K562 (cell line): ENCODE results near the gene CAMKV. TPM values are rescaled to one million over a fixed set of nuclear protein-coding genes. Genes with fewer than 3 reads are reported as not detected.

Source experiments
- ATAC-seq: fragments of 200-7000 bp; cut with Tn5 transposase; 3 replicates; pipeline ENCODE4 v1.9.1; 2020; ENCODE audit warnings: moderate library complexity
- BruUV-seq: library from RNA; stranded (reverse); fragments of 400-500 nt; replicated peaks from 2 replicates; lab custom pipeline; 2021; lab: Mats Ljungman, UMichigan
- CTCF ChIA-PET: fragments of 300-600 bp; formaldehyde crosslinking; extraction: SDS; loops from one replicate; lab custom pipeline; 2021; ENCODE audit warnings: low intra/inter-chr PET ratio; lab: Yijun Ruan, JAX
- POLR2A ChIA-PET: fragments of 300-600, 350-650 bp; sonication (Branson Sonifier 250); formaldehyde crosslinking; extraction: SDS; loops from one replicate; lab custom pipeline; 2021; ENCODE audit warnings: antibody characterized with exemption, inconsistent platforms; lab: Yijun Ruan, JAX
- DNase-seq, 4 experiments: peaks; one replicate each; pipeline versions ENCODE4 v3.0.0 to v3.0.0-alpha.2; 2011 to 2018; ENCODE audit warnings: low spot score in 3 of 4, mixed read lengths in 3 of 4; ENCODE audit errors: extremely low read depth in 1 of 4
- FAIRE-seq: peaks from 2 replicates; lab custom pipeline; 2011; peaks lifted over from hg19 to GRCh38; lab: Jason Lieb, UNC
- H2AFZ ChIP-seq: 2 replicates; pipeline ENCODE4 v1.6.0; 2011; ENCODE audit warnings: low read depth, low read length, control low read depth, inconsistent platforms
- H3K27ac ChIP-seq: fragments of 200-600 bp; 3 replicates; pipeline ENCODE4 v1.8.0; 2011; ENCODE audit warnings: low read depth, mild to moderate bottlenecking, control low read depth, inconsistent platforms, low read length, moderate library complexity, mixed read lengths; ENCODE audit errors: extremely low read depth
- H3K27me3 ChIP-seq, 2 experiments: fragments of 300-600 bp in 1 of 2; 2 replicates in 1 of 2; 3 replicates in 1 of 2; pipeline versions ENCODE4 v1.6.0 to v1.8.0; 2011; ENCODE audit warnings: inconsistent platforms in 2 of 2, low read length in 2 of 2, mild to moderate bottlenecking in 1 of 2, mixed read lengths in 1 of 2, moderate library complexity in 1 of 2; ENCODE audit not compliant: control insufficient read depth in 2 of 2, insufficient read depth in 2 of 2
- H3K36me3 ChIP-seq: fragments of 300-600 bp; 3 replicates; pipeline ENCODE4 v1.8.0; 2011; ENCODE audit warnings: mild to moderate bottlenecking, low read length, inconsistent platforms; ENCODE audit not compliant: control insufficient read depth, insufficient read depth
- H3K4me1 ChIP-seq, 2 experiments: fragments of 200-600 bp in 1 of 2; replicated peaks in 1 of 2; 2 replicates in 1 of 2; 3 replicates in 1 of 2; pipeline versions ENCODE4 v1.5.1 to v1.8.0; 2011; ENCODE audit warnings: inconsistent platforms in 2 of 2, low read length in 2 of 2, mild to moderate bottlenecking in 1 of 2, mixed read lengths in 1 of 2, moderate library complexity in 1 of 2; ENCODE audit not compliant: control insufficient read depth in 2 of 2, insufficient read depth in 2 of 2
- H3K4me2 ChIP-seq: 2 replicates; pipeline ENCODE4 v1.6.1; 2011; ENCODE audit warnings: low read length, control low read depth, inconsistent platforms, mixed read lengths; ENCODE audit not compliant: insufficient read depth
- H3K4me3 ChIP-seq: fragments of 200-600 bp; sonication (generic), shearing (Covaris generic); 2 replicates; pipeline ENCODE4 v1.5.1; 2016; ENCODE audit warnings: control low read depth, inconsistent platforms
- H3K79me2 ChIP-seq: fragments of 200-600 bp; 3 replicates; pipeline ENCODE4 v1.8.0; 2011; ENCODE audit warnings: low read length, inconsistent platforms; ENCODE audit not compliant: control insufficient read depth, insufficient read depth
- H3K9ac ChIP-seq, 2 experiments: 2 replicates each; pipeline versions ENCODE4 v1.6.0 to v1.6.1; 2011; ENCODE audit warnings: low read depth in 2 of 2, low read length in 2 of 2, control low read depth in 1 of 2, inconsistent platforms in 1 of 2, mild to moderate bottlenecking in 1 of 2, mixed read lengths in 1 of 2; ENCODE audit not compliant: insufficient read depth in 1 of 2
- H3K9me1 ChIP-seq: one replicate; pipeline ENCODE4 v1.6.0; 2011; ENCODE audit warnings: inconsistent platforms, mild to moderate bottlenecking, low read length, moderate library complexity; ENCODE audit not compliant: control insufficient read depth, insufficient read depth
- H3K9me3 ChIP-seq: replicated peaks from 2 replicates; pipeline ENCODE4 v1.5.1; 2011; ENCODE audit warnings: low read depth, low read length, inconsistent platforms; ENCODE audit not compliant: control insufficient read depth, insufficient read depth
- H4K20me1 ChIP-seq: replicated peaks from 2 replicates; pipeline ENCODE4 v1.6.1; 2011; ENCODE audit warnings: low read length, inconsistent platforms, mixed read lengths; ENCODE audit not compliant: control insufficient read depth, insufficient read depth
- RAD21 ChIP-seq, 2 experiments: fragments of 250-450 bp in 1 of 2; fragments of 450-650 bp in 1 of 2; sonication (Bioruptor Pico) in 1 of 2; formaldehyde crosslinking in 1 of 2; IDR thresholded peaks in 1 of 2; conservative IDR thresholded peaks in 1 of 2; 2 replicates each; pipeline versions ENCODE4 v1.4.0 to v1.8.0; 2020 to 2022; ENCODE audit warnings: mild to moderate bottlenecking in 2 of 2, moderate library complexity in 1 of 2
- REST ChIP-seq, 2 experiments: fragments of 450-650 bp; formaldehyde crosslinking in 1 of 2; IDR thresholded peaks; 2 replicates each; pipeline versions ENCODE4 v1.4.0 to v1.6.1; 2014 to 2020; ENCODE audit warnings: mild to moderate bottlenecking in 2 of 2, borderline replicate concordance in 1 of 2, low read depth in 1 of 2
- WGBS: fragments of 100-300 bp; shearing (Covaris generic); methylation state at CpG from one replicate; pipeline ENCODE4 v1.1.6; 2016; ENCODE audit warnings: low coverage, mixed read lengths; ENCODE audit not compliant: insufficient coverage; ENCODE audit errors: missing lambda C conversion rate; 5-methylcytosine and 5-hydroxymethylcytosine counted together
- in situ Hi-C: fragments of 300-500 bp; cut with MboI; formaldehyde crosslinking; loops from 4 replicates; pipeline ENCODE4 v1.15.0; 2018; ENCODE audit warnings: inconsistent platforms, mixed read lengths
- intact Hi-C: fragments of 100-400 bp; cut with micrococcal nuclease; formaldehyde crosslinking; loops from 2 replicates; pipeline ENCODE4 v1.14.2; 2022
- polyA plus RNA-seq, 8 experiments: library from polyadenylated mRNA; depleted of rRNA in 4 of 8; stranded (reverse) in 5 of 8; unstranded in 3 of 8; fragments of >200 nt; fragmentation: Nextera tagmentation in 2 of 8; fragmentation: Illumina TruSeq in 1 of 8; extraction: Ambion mirVana in 2 of 8; extraction: Trizol in 1 of 8; gene quantifications; 2 replicates each; pipeline versions ENCODE4 v1.2.1 to v1.2.3, GENCODE V29; 2011 to 2014; ENCODE audit warnings: inconsistent platforms in 1 of 8, missing spikeins in 1 of 8
- total RNA-seq, 7 experiments: library from RNA; depleted of rRNA in 6 of 7; stranded (reverse); fragments of >200 nt in 6 of 7; fragmentation: Illumina TruSeq in 2 of 7; extraction: Trizol in 2 of 7; gene quantifications; 2 replicates each; pipeline versions ENCODE4 v1.2.1 to v1.2.3, GENCODE V29; 2011 to 2021; ENCODE audit warnings: low replicate concordance in 1 of 7
- TF ChIP-seq, protein P1 (sequence below): IDR thresholded peaks from 3 replicates; pipeline ENCODE4 v1.6.1; 2011; ENCODE audit warnings: borderline replicate concordance, mild to moderate bottlenecking, moderate library complexity; ENCODE audit not compliant: insufficient read length; ENCODE audit errors: extremely low read depth
- TF ChIP-seq, protein P2 (sequence below), 3 experiments: IDR thresholded peaks in 2 of 3; conservative IDR thresholded peaks in 1 of 3; 2 replicates each; pipeline ENCODE4 v1.5.1; 2011 to 2012; ENCODE audit warnings: low read length in 3 of 3, mild to moderate bottlenecking in 3 of 3, control low read depth in 2 of 3, improper control_type of control experiment in 1 of 3, inconsistent platforms in 1 of 3, low read depth in 1 of 3, mixed read lengths in 1 of 3, moderate library complexity in 1 of 3; ENCODE audit not compliant: insufficient read depth in 2 of 3

The CAMKV gene
- total and polyA plus RNA-seq, 9 of the 15 experiments (the other 6 are each of a cell fraction or from before 2014, with no cell fraction given) = 0.08 to 2.7 (median 0.79) TPM

DNA sequence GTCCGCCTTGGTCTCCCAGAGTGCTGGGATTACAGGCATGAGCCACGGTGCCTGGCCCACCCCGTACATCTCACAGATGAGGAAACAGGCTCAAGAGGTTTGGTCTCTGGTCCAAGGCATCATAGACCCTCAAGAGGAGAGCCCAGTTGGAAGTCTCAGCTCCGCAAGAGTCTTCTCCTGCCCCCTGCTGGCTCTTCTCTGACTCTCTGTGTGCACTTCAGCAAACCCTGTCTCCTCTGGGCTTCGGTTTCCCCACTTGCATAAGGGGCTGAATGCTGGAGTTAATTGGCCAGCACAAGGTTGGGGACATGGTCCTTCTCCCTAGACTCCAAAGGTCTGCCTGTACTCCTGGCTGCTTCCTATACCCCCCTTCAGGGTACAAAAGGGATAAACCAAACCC lies 30.1 kb upstream of the CAMKV start:
- BruUV-seq = no TSS peak
- WGBS = 47% methylated on average over 4 of the region's 5 CpGs

More for the DNA sequence above, 30.1 kb upstream of the CAMKV start:
- Histone ChIP-seq H3K4me3 (no peak overlapping the region), H3K4me2 (no peak overlapping the region; the same call in 1 of the 2 replicates), H3K9ac (0 out of 4 replicates have a peak overlapping the region, but pooled peaks of 1 of the 2 experiments have one; percentile 48), H3K36me3 (peaks cover 4% of the 10 kb centered on the region; the same call in 1 of the 3 replicates), H3K27ac (no peak overlapping the region), H2AFZ (no peak overlapping the region), H4K20me1 (no peaks in the 10 kb centered on the region), H3K79me2 (peaks cover 16% of the 10 kb centered on the region), H3K4me1 (peaks cover 9 to 41% of the 10 kb centered on the region in 2 experiments; a peak in 4 of 5 replicates), H3K27me3 (no peaks in the 10 kb centered on the region), H3K9me3 (no peaks in the 10 kb centered on the region), H3K9me1 (no peaks in the 10 kb centered on the region)
- in situ Hi-C loops = no loop called here
- TF ChIP-seq, protein P1, sequence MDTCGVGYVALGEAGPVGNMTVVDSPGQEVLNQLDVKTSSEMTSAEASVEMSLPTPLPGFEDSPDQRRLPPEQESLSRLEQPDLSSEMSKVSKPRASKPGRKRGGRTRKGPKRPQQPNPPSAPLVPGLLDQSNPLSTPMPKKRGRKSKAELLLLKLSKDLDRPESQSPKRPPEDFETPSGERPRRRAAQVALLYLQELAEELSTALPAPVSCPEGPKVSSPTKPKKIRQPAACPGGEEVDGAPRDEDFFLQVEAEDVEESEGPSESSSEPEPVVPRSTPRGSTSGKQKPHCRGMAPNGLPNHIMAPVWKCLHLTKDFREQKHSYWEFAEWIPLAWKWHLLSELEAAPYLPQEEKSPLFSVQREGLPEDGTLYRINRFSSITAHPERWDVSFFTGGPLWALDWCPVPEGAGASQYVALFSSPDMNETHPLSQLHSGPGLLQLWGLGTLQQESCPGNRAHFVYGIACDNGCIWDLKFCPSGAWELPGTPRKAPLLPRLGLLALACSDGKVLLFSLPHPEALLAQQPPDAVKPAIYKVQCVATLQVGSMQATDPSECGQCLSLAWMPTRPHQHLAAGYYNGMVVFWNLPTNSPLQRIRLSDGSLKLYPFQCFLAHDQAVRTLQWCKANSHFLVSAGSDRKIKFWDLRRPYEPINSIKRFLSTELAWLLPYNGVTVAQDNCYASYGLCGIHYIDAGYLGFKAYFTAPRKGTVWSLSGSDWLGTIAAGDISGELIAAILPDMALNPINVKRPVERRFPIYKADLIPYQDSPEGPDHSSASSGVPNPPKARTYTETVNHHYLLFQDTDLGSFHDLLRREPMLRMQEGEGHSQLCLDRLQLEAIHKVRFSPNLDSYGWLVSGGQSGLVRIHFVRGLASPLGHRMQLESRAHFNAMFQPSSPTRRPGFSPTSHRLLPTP = no peak
- TF ChIP-seq RAD21 (CRISPR knock-in tag; conservative IDR thresholded peaks at IDR 0.05 in 1 of 2, IDR thresholded peaks at IDR 0.05 in 1 of 2) (peak in 1 of 2 experiments; percentile 53; a peak in 2 of 4 replicates), REST (IDR thresholded peaks at IDR 0.05; ENCODE audit: borderline replicate concordance) (peak; percentile 36; the same call in 1 of the 2 replicates), REST (CRISPR knock-in tag; IDR thresholded peaks at IDR 0.05; ENCODE audit: low read depth) (no peak)
- TF ChIP-seq, protein P2, sequence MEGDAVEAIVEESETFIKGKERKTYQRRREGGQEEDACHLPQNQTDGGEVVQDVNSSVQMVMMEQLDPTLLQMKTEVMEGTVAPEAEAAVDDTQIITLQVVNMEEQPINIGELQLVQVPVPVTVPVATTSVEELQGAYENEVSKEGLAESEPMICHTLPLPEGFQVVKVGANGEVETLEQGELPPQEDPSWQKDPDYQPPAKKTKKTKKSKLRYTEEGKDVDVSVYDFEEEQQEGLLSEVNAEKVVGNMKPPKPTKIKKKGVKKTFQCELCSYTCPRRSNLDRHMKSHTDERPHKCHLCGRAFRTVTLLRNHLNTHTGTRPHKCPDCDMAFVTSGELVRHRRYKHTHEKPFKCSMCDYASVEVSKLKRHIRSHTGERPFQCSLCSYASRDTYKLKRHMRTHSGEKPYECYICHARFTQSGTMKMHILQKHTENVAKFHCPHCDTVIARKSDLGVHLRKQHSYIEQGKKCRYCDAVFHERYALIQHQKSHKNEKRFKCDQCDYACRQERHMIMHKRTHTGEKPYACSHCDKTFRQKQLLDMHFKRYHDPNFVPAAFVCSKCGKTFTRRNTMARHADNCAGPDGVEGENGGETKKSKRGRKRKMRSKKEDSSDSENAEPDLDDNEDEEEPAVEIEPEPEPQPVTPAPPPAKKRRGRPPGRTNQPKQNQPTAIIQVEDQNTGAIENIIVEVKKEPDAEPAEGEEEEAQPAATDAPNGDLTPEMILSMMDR (IDR thresholded peaks at IDR 0.05 in 2 of 3, conservative IDR thresholded peaks at IDR 0.05 in 1 of 3; ENCODE audit: insufficient read depth in 2 of 3, low read depth in 1 of 3, low read length in 3 of 3) = peak; percentile 58 to 63 (median 58)
- FAIRE-seq = no peak
- intact Hi-C loops = loop anchor here (10.0 kb wide), 1 partner anchor 345 kb away; the partner anchor contains the start of gene BSN
- peak; percentile 36 for ATAC-seq
- DNase-seq = peak in 3 of 4 experiments; percentile 27 to 62 (median 40)
- CTCF ChIA-PET = no interaction called here
- POLR2A ChIA-PET = interaction anchor here (0.6 to 1.3 kb wide), 4 partner anchors 9 to 304 kb away, joined by 3 to 4 read pairs (median 4); no protein-coding TSS in a partner anchor
